GM10266 (cell line): ENCODE data around the gene B3GNT2.
A peak's percentile ranks its signal among the peaks of the same experiment; 100 is the strongest.

Source experiments
- DNase-seq: peaks from one replicate; pipeline ENCODE4 v3.0.0; 2012; ENCODE audit errors: extremely low spot score
- TF ChIP-seq, protein P1 (sequence below): IDR thresholded peaks from 2 replicates; pipeline ENCODE4 v1.5.1; 2012; ENCODE audit warnings: mild to moderate bottlenecking, low read depth; ENCODE audit not compliant: control insufficient read depth, insufficient read depth; ENCODE audit errors: missing control alignments

B3GNT2 gene

DNA sequence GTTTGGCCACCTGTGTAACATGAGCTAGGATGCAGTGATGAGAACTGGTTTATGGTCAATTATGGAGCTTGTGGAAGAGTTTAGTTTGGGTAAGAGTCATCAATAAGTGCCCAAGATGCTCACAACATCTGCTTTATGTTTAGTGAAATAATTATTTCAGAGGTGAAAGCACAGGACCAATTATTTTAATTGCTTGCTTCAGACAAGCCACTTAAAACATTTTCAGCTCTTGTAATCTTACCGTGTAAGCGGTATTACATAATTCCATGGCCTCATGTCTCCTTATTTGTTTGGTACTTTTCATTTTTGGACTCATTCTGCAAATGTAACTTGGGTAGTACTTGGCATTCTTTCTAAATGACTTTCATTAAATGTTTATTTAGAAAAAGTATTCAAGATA lies 5.4 kb downstream of the B3GNT2 start:
- TF ChIP-seq, protein P1, sequence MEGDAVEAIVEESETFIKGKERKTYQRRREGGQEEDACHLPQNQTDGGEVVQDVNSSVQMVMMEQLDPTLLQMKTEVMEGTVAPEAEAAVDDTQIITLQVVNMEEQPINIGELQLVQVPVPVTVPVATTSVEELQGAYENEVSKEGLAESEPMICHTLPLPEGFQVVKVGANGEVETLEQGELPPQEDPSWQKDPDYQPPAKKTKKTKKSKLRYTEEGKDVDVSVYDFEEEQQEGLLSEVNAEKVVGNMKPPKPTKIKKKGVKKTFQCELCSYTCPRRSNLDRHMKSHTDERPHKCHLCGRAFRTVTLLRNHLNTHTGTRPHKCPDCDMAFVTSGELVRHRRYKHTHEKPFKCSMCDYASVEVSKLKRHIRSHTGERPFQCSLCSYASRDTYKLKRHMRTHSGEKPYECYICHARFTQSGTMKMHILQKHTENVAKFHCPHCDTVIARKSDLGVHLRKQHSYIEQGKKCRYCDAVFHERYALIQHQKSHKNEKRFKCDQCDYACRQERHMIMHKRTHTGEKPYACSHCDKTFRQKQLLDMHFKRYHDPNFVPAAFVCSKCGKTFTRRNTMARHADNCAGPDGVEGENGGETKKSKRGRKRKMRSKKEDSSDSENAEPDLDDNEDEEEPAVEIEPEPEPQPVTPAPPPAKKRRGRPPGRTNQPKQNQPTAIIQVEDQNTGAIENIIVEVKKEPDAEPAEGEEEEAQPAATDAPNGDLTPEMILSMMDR: no peak
- DNase-seq: no peak

DNA sequence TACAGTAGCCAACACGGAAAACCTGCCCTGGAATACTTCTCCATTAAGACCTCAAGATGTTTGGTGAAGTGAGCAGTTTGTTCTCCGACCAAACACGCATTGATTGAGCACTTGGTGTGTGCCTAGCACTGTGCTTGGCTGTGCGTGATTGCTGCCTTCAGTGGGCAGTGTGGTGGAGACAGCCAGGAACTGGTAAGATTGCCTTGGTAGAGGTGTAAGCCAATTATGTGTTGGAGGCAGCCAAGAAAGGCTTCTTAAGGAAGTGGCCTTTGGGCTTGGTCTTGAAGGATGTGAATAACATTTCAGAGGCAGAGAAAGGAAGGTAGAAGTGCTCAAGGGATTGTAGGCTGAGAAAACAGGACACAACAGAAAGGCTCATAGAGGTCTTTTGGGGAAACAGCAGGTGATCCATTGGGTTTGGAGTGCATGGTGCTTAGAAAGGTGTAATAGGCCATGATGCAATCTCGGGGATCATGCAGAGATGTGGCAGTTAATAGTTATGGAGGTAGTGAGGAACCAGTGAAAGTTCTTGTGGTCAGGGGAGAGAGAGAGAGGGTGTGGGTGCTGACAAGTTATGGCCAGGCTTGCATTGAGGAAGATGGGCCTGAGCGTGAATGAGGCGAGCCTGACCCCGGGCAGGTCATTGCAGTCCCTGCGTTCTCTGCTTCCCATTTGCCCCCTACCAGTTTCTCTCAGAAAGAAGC lies 6.3 kb downstream of the B3GNT2 start:
- TF ChIP-seq, protein P1: no peak
- DNase-seq: peak; percentile 55

DNA sequence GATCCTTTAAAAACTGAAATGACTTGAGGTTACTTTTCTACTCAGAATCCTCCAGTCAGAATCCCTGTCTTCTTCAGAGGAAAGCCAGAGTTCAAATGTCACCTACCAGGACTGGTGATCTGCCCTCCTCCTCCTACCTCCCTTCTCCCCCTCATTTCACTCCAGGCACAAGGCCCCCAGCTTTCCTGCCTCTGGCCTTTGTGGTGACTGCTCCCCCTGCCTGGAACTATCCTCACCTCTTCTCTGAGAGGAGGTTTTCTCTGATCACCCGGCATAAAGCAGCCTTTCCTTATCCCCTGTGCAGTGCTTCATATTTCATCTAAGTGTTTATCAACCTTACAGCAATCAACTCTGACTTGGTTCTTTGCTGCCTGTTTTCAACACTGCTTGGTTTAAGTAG lies 6.8 kb downstream of the B3GNT2 start:
- no peak for DNase-seq

DNA sequence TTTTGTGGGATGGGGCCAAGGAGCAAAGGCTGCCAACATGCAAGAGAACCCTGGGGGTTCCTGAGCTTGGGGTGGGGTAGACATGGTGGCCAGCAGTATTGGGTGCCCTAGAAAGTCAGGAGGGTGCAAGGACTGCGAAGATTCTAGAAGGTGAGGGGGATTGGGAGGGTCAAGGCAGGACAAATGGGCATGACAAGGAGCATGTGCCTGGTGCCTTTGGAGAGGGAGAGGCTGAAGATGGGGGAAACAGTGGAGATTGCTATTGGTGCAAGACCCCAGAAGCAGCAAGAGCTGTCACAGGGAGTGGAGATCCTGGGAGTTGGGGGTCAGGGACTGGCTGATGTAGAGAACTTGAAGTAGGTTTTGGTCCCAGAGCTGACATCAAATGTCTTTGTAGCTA lies 7.5 kb downstream of the B3GNT2 start:
- no peak for DNase-seq
- TF ChIP-seq, protein P1: no peak

More for the DNA sequence above, 6.8 kb downstream of the B3GNT2 start:
- TF ChIP-seq, protein P1: no peak

DNA sequence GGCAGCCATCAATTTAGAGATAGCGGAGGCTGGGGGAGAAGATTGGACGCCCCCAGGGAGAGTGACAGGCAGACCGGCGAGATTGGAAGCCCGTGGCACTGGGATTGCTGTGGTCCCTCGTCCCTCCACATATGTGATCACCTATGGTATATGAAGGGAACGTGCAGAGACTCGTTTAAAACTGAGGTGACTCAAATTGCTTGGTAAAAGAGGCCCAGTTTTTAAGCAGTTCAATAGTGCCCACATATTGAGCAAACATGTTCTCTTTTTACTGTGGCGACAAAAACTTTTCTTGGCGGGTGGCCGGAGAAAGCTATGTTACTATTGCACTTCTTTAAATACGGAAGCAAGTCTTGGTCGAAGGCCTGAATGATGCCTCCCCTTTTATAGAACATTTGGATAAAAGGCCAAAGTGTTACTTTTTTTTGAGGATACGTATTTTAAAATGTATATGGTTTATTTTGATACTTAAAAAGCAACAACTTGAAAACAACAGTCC lies 9.1 kb downstream of the B3GNT2 start:
- TF ChIP-seq, protein P1: no peak
- DNase-seq: no peak

DNA sequence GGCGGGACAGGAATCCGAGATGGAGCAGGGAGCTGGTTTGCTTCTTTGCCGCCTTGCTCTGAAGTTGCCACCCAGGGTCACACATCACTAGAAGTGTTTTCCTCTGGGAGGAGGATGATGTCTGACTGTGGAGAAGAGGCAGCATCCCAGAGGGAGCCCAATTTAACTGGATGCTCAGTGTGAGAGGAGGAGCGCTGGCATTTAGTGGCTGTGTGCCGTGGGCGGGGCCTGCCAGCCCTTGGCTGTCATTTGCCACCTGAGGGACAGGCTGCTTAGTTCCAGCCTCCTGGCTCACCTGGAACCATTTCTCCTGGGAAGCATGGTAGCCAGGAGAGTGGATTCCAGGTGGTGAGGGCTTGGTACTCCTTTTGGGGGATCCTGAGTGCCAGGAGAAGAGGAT lies 9.6 kb downstream of the B3GNT2 start:
- TF ChIP-seq, protein P1: no peak
- DNase-seq: no peak

DNA sequence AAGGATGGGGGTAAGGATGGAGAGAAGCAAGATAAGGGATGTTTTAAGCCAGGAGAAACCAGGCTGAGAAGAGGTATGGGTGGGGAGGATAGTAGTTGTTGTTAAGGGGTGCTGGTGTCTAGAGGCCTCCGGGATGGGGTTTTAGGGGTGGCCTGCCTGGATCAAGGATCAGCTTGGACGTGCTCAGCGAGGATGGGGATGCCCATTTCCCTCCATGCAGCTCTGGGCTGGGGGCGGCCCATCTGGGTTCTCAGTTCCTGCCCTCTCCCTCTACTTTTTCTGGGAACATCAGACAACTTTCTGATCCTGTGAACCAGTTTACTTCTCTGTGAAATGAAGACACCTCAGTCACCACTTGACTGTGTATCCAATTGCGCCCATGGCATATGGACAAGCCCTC lies 10.1 kb downstream of the B3GNT2 start:
- no peak for DNase-seq

More for the DNA sequence above, 10.1 kb downstream of the B3GNT2 start:
- TF ChIP-seq, protein P1: no peak
